ENCODE data around the gene PCNA. TPM values are rescaled to one million over a fixed set of nuclear protein-coding genes. Genes with fewer than 3 reads are reported as not detected.

The PCNA gene
- total and polyA plus RNA-seq, 2 of the 4 experiments (the other 2 are of a cell fraction), result 155 to 213 TPM

- TF ChIP-seq, protein P1, sequence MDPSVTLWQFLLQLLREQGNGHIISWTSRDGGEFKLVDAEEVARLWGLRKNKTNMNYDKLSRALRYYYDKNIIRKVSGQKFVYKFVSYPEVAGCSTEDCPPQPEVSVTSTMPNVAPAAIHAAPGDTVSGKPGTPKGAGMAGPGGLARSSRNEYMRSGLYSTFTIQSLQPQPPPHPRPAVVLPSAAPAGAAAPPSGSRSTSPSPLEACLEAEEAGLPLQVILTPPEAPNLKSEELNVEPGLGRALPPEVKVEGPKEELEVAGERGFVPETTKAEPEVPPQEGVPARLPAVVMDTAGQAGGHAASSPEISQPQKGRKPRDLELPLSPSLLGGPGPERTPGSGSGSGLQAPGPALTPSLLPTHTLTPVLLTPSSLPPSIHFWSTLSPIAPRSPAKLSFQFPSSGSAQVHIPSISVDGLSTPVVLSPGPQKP (IDR thresholded peaks at IDR 0.05; ENCODE audit: borderline replicate concordance, low read depth, low read length), result no peak
- no peak for TF ChIP-seq USF2 (IDR thresholded peaks at IDR 0.05; ENCODE audit: low read depth, low read length)
- TF ChIP-seq NFE2L2 (IDR thresholded peaks at IDR 0.05; ENCODE audit: low read depth, low read length), result no peak
- TF ChIP-seq MAFK (IDR thresholded peaks at IDR 0.05; ENCODE audit: low read depth, low read length), result no peak
- in situ Hi-C loops (cut with MboI; ENCODE audit: low sequenced_read_pairs), result no loop called here
- POLR2A ChIA-PET (ENCODE audit: unreplicated experiment), result no interaction called here
Measured at GRCh38 chr20:5114403-5114802, 5.4 kb downstream of the PCNA start.

More at GRCh38 chr20:5114403-5114802, 5.4 kb downstream of the PCNA start:
- intact Hi-C loops (cut with micrococcal nuclease), result no loop called here
- H3K27me3 ChIP-seq (ENCODE audit: control insufficient read depth, insufficient read depth, low read length), result no peaks in the 10 kb centered on the region
- H3K4ac ChIP-seq (ENCODE audit: low read depth, low read length), result no peak overlapping the region
- H2BK120ac ChIP-seq (ENCODE audit: low read depth, low read length), result no peak overlapping the region
- no peak overlapping the region for H3K23ac ChIP-seq (ENCODE audit: low read depth, low read length)
- H2AFZ ChIP-seq (replicated peaks; ENCODE audit: low read length, poor library complexity), result no peak overlapping the region
- H3K27ac ChIP-seq (ENCODE audit: insufficient read depth, low read length), result no peak overlapping the region
- H3K4me2 ChIP-seq (ENCODE audit: low read depth, low read length), result no peak overlapping the region
- no peak overlapping the region for H2AK9ac ChIP-seq (replicated peaks; ENCODE audit: low read depth, low read length, poor library complexity)
- no peak overlapping the region for H4K5ac ChIP-seq (ENCODE audit: low read depth, low read length)
- H4K91ac ChIP-seq (ENCODE audit: insufficient read depth, low read depth, low read length), result no peak overlapping the region
- H3K4me1 ChIP-seq (ENCODE audit: control insufficient read depth, insufficient read depth, low read length), result peaks cover 1% of the 10 kb centered on the region; the same call in 1 of the 2 replicates
- ATAC-seq (ENCODE audit: low read depth), result no peak
- H2BK20ac ChIP-seq (ENCODE audit: low read depth, low read length), result no peak overlapping the region
- no TSS peak for BruUV-seq (replicated peaks)
- H3K9me3 ChIP-seq (ENCODE audit: control insufficient read depth, insufficient read depth, low read length), result no peaks in the 10 kb centered on the region
- H4K20me1 ChIP-seq (ENCODE audit: insufficient read depth, low read length), result peaks cover 15% of the 10 kb centered on the region
- peaks cover 11% of the 10 kb centered on the region for H3K36me3 ChIP-seq (ENCODE audit: control insufficient read depth, insufficient read depth, low read length)
- dilution Hi-C loops (cut with HindIII; ENCODE audit: low sequenced_read_pairs, unreplicated experiment), result no loop called here
- no peak overlapping the region for H3K56ac ChIP-seq (ENCODE audit: extremely low read depth, insufficient read depth, low read length)
- DNase-seq, result no peak
- H2BK15ac ChIP-seq (ENCODE audit: low read depth, low read length), result no peak overlapping the region
- H3K9ac ChIP-seq (ENCODE audit: low read depth, low read length), result no peak overlapping the region
- H3K4me3 ChIP-seq (ENCODE audit: insufficient read depth, low read depth, low read length), result no peak overlapping the region
- H2AK5ac ChIP-seq (ENCODE audit: low read depth, low read length), result no peak overlapping the region
- no peaks in the 10 kb centered on the region for H3K9me1 ChIP-seq (ENCODE audit: insufficient read depth, low read length)
- CTCF ChIA-PET, result interaction anchor here (1.1 to 1.7 kb wide), 2 partner anchors 12 to 78 kb away, joined by 3 to 7 read pairs; partner anchors contain the start of gene CDS2
- H4K8ac ChIP-seq (ENCODE audit: low read depth in 2 of 2, low read length in 2 of 2), result no peak overlapping the region
- no peak overlapping the region for H3K18ac ChIP-seq (ENCODE audit: low read depth, low read length)
- H3K79me1 ChIP-seq (ENCODE audit: low read depth in 1 of 2, low read length in 2 of 2), result peaks cover 8 to 44% of the 10 kb centered on the region in 2 experiments
- no peak overlapping the region for H2BK5ac ChIP-seq (ENCODE audit: low read depth, low read length, poor library complexity, severe bottlenecking)
- no peak overlapping the region for H3K14ac ChIP-seq (replicated peaks; ENCODE audit: low read depth, low read length)
- WGBS, 2 experiments (ENCODE audit: extremely low coverage in 2 of 2, insufficient read length in 1 of 2), result no CpG with 5 or more reads among the region's 3 CpGs
